GM12878 (cell line): ENCODE results near the gene FAM98C. TPM values are rescaled to one million over a fixed set of nuclear protein-coding genes. Genes with fewer than 3 reads are reported as not detected.
"Not testable (repeated sequence)": the region's sequence is repeated elsewhere in the genome, so short reads cannot be mapped to it uniquely, and the experiment has no call there.

ENCODE experiments used
- ATAC-seq: fragments of 200-7000 bp; cut with Tn5 transposase; 3 replicates; pipeline ENCODE4 v1.9.1; 2020; ENCODE audit warnings: mild to moderate bottlenecking, moderate library complexity
- BruUV-seq: library from RNA; stranded (reverse); fragments of 400-500 nt; replicated peaks from 2 replicates; lab custom pipeline; 2021; lab: Mats Ljungman, UMichigan
- CTCF ChIA-PET: fragments of 300-600 bp; sonication (Branson Sonifier 250); formaldehyde crosslinking; extraction: SDS; loops from one replicate; lab custom pipeline; 2021; ENCODE audit warnings: inconsistent platforms; lab: Yijun Ruan, JAX
- POLR2A ChIA-PET: fragments of 350-600 bp; formaldehyde crosslinking; extraction: SDS; loops from one replicate; lab custom pipeline; 2021; ENCODE audit warnings: inconsistent platforms; lab: Charles Lee
- RAD21 ChIA-PET: fragments of 300-600 bp; sonication (Branson Sonifier 250); formaldehyde crosslinking; loops from one replicate; lab custom pipeline; 2023; ENCODE audit warnings: antibody characterized with exemption; ENCODE audit not compliant: unreplicated experiment; lab: Charles Lee
- SMC1A ChIA-PET: fragments of 300-600 bp; sonication (Branson Sonifier 250); formaldehyde crosslinking; loops from one replicate; lab custom pipeline; 2023; ENCODE audit not compliant: unreplicated experiment, uncharacterized antibody; lab: Charles Lee
- DNase-seq: peaks from one replicate; pipeline ENCODE4 v3.0.0-alpha.2; 2011; ENCODE audit warnings: low read depth, low spot score
- FAIRE-seq: peaks from 3 replicates; lab custom pipeline; 2011; peaks lifted over from hg19 to GRCh38; lab: Jason Lieb, UNC
- H2AFZ ChIP-seq: 2 replicates; pipeline ENCODE4 v1.6.0; 2011; ENCODE audit warnings: low read depth, low read length, control low read depth; ENCODE audit not compliant: control insufficient read depth
- H3K27ac ChIP-seq: 2 replicates; pipeline ENCODE4 v1.5.1; 2011; ENCODE audit warnings: control low read depth; ENCODE audit not compliant: control insufficient read depth, insufficient read depth
- H3K27me3 ChIP-seq, 2 experiments: replicated peaks in 1 of 2; 2 replicates each; pipeline versions ENCODE4 v1.6.0 to v1.6.1; 2011; ENCODE audit warnings: low read length in 1 of 2; ENCODE audit not compliant: control insufficient read depth in 2 of 2, insufficient read depth in 2 of 2
- H3K36me3 ChIP-seq, 2 experiments: 2 replicates each; pipeline ENCODE4 v1.5.1; 2011; ENCODE audit warnings: low read length in 1 of 2; ENCODE audit not compliant: control insufficient read depth in 2 of 2, insufficient read depth in 2 of 2
- H3K4me1 ChIP-seq: 2 replicates; pipeline ENCODE4 v1.6.1; 2011; ENCODE audit warnings: mild to moderate bottlenecking, low read length, moderate library complexity, mixed read lengths; ENCODE audit not compliant: control insufficient read depth, insufficient read depth
- H3K4me2 ChIP-seq: 2 replicates; pipeline ENCODE4 v1.6.0; 2011; ENCODE audit warnings: control low read depth; ENCODE audit not compliant: control insufficient read depth, insufficient read depth
- H3K4me3 ChIP-seq: fragments of 200-600 bp; sonication (generic); 2 replicates; pipeline ENCODE4 v1.5.1; 2016
- H3K79me2 ChIP-seq: 2 replicates; pipeline ENCODE4 v1.6.0; 2011; ENCODE audit warnings: low read length; ENCODE audit not compliant: control insufficient read depth, insufficient read depth
- H3K9ac ChIP-seq: 2 replicates; pipeline ENCODE4 v1.8.0; 2011; ENCODE audit warnings: low read length, control low read depth, mixed read lengths; ENCODE audit not compliant: control insufficient read depth, insufficient read depth
- H3K9me3 ChIP-seq: replicated peaks from 3 replicates; pipeline ENCODE4 v1.5.1; 2011; ENCODE audit warnings: mild to moderate bottlenecking, low read length; ENCODE audit not compliant: control insufficient read depth, insufficient read depth
- H4K20me1 ChIP-seq: 2 replicates; pipeline ENCODE4 v1.6.0; 2011; ENCODE audit not compliant: control insufficient read depth, insufficient read depth
- CEBPZ ChIP-seq: fragments of 150-350 bp; IDR thresholded peaks from 2 replicates; pipeline ENCODE4 v1.6.1; 2016; ENCODE audit warnings: low read depth, low read length
- HDAC6 ChIP-seq: fragments of 200-600 bp; sonication (generic); IDR thresholded peaks from one replicate; pipeline ENCODE4 v1.8.0; 2017; ENCODE audit warnings: antibody characterized with exemption; ENCODE audit not compliant: unreplicated experiment
- MEF2B ChIP-seq: fragments of 450-650 bp; IDR thresholded peaks from 2 replicates; pipeline ENCODE4 v1.6.1; 2018; ENCODE audit warnings: mild to moderate bottlenecking, moderate library complexity; ENCODE audit not compliant: partially characterized antibody, poor library complexity, severe bottlenecking
- MLLT1 ChIP-seq: fragments of 450-650 bp; IDR thresholded peaks from 2 replicates; pipeline ENCODE4 v1.6.1; 2016; ENCODE audit warnings: mild to moderate bottlenecking
- NR2F1 ChIP-seq: fragments of 450-650 bp; conservative IDR thresholded peaks from 2 replicates; pipeline ENCODE4 v1.6.1; 2017; ENCODE audit warnings: mild to moderate bottlenecking
- POLR2A ChIP-seq: IDR thresholded peaks from 2 replicates; pipeline ENCODE4 v1.6.1; 2011; ENCODE audit warnings: low read depth, mild to moderate bottlenecking, low read length
- WRNIP1 ChIP-seq: IDR thresholded peaks from 2 replicates; pipeline ENCODE4 v1.6.1; 2011; ENCODE audit warnings: low read depth, low read length, improper control_type of control experiment, borderline replicate concordance
- ZSCAN29 ChIP-seq: fragments of 450-650 bp; IDR thresholded peaks from 2 replicates; pipeline ENCODE4 v1.6.1; 2017; ENCODE audit warnings: mild to moderate bottlenecking, moderate library complexity
- WGBS: methylation state at CpG from one replicate; pipeline ENCODE4 v1.1.6; 2016; ENCODE audit warnings: low lambda C conversion rate; ENCODE audit not compliant: insufficient replicate concordance, insufficient coverage; ENCODE audit errors: missing lambda C conversion rate; 5-methylcytosine and 5-hydroxymethylcytosine counted together
- in situ Hi-C: fragments of 300-500 bp; cut with MboI; formaldehyde crosslinking; loops from 9 replicates; pipeline ENCODE4 v1.14.3; 2018; ENCODE audit warnings: mixed read lengths
- intact Hi-C: fragments of 100-400 bp; cut with micrococcal nuclease; formaldehyde crosslinking; loops from one replicate; pipeline ENCODE4 v1.14.2; 2022; ENCODE audit not compliant: unreplicated experiment
- polyA plus RNA-seq, 11 experiments: library from polyadenylated mRNA; depleted of rRNA in 4 of 11; unstranded in 6 of 11; stranded (reverse) in 5 of 11; fragments of >200 nt; fragmentation: Nextera tagmentation in 4 of 11; fragmentation: Illumina TruSeq in 1 of 11; extraction: Ambion mirVana in 4 of 11; extraction: Trizol in 1 of 11; gene quantifications; 1 replicate in 1 of 11; 2 replicates in 10 of 11; pipeline versions ENCODE4 v1.2.1 to v1.2.3, GENCODE V29; 2011 to 2016; ENCODE audit warnings: inconsistent platforms in 2 of 11, missing spikeins in 2 of 11, low read depth in 1 of 11
- total RNA-seq, 4 experiments: library from RNA; depleted of rRNA in 3 of 4; stranded (reverse); fragments of >200 nt in 3 of 4; fragmentation: Illumina TruSeq in 1 of 4; extraction: Trizol in 1 of 4; gene quantifications; 2 replicates each; pipeline versions ENCODE4 v1.2.1 to v1.2.3, GENCODE V29; 2013 to 2021

The FAM98C gene
- total and polyA plus RNA-seq, 10 of the 15 experiments (the other 5 are each of a cell fraction or from before 2014, with no cell fraction given) = 1.4 to 17.2 (median 9.5) TPM

GRCh38 chr19:38405276-38405675 lies 2.4 kb downstream of the FAM98C start (continued):
- TF ChIP-seq CEBPZ (no peak), NR2F1 (no peak), MEF2B (no peak), MLLT1 (no peak), HDAC6 (no peak)

DNA sequence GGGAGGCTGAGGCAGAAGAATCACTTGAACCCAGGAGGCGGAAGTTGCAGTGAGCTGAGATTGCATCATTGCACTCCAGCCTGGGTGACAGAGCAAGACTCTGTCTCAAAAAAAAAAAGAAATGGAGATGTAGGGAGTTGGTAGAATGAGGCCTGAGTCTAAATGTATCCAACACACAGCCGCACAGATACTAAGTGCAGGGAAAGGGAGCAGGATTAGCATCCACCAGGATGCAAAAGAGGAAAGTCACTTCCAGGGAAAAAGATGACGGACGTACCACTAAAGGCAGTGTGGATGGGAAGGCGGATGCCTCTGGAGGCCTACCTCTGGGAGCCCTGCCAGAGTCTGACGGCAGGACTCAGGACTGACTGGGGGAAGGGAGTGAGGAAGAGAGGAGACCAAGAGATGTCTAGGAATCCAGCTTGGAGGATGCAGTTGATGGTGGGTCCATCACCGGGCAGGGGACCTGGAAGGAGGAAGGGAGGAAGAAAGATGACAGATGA lies 6.8 kb downstream of the FAM98C start:
- FAIRE-seq = no peak
- TF ChIP-seq POLR2A (peak; percentile 30; the same call in 1 of the 2 replicates), WRNIP1 (no peak), NR2F1 (no peak), ZSCAN29 (no peak)

GRCh38 chr19:38410407-38410806 lies 7.5 kb downstream of the FAM98C start:
- POLR2A ChIA-PET, H3K4me2 ChIP-seq, H3K9ac ChIP-seq, FAIRE-seq, H2AFZ ChIP-seq, H4K20me1 ChIP-seq, H3K36me3 ChIP-seq, ATAC-seq, H3K27me3 ChIP-seq, H3K79me2 ChIP-seq, RAD21 ChIA-PET, DNase-seq, SMC1A ChIA-PET, BruUV-seq, H3K4me3 ChIP-seq, H3K9me3 ChIP-seq, intact Hi-C loops, H3K27ac ChIP-seq, H3K4me1 ChIP-seq: not testable (repeated sequence)
- CTCF ChIA-PET = interaction anchor here (2.2 kb wide), 1 partner anchor 7 kb away, joined by 8 read pairs; the partner anchor contains the start of gene FAM98C
- WGBS = 37% methylated on average over 6 of the region's 6 CpGs
- in situ Hi-C loops = loop anchor here (25.0 kb wide), 1 partner anchor 227 kb away; the partner anchor contains the start of gene ACTN4

More for the DNA sequence above, 6.8 kb downstream of the FAM98C start:
- ChIA-PET SMC1A (no interaction called here), CTCF (no interaction called here), RAD21 (no interaction called here), POLR2A (no interaction called here)
- ATAC-seq (no peak), DNase-seq (no peak)
- no peaks in the 10 kb centered on the region for H3K27me3 ChIP-seq
- H2AFZ ChIP-seq = no peak overlapping the region
- H4K20me1 ChIP-seq = no peaks in the 10 kb centered on the region
- in situ Hi-C loops = loop anchor here (25.0 kb wide), 1 partner anchor 228 kb away; the partner anchor contains the start of gene ACTN4
- H3K4me3 ChIP-seq = no peak overlapping the region
- no TSS peak for BruUV-seq
- H3K79me2 ChIP-seq = no peaks in the 10 kb centered on the region
- no peaks in the 10 kb centered on the region for H3K9me3 ChIP-seq
- no peak overlapping the region for H3K4me2 ChIP-seq
- no peak overlapping the region for H3K27ac ChIP-seq
- intact Hi-C loops = no loop called here
- no peaks in the 10 kb centered on the region for H3K4me1 ChIP-seq
- no peak overlapping the region for H3K9ac ChIP-seq
- WGBS = 80% methylated on average over 7 of the region's 7 CpGs
- H3K36me3 ChIP-seq = no peaks in the 10 kb centered on the region
